ENCODE results near the gene DBH. TPM values are rescaled to one million over a fixed set of nuclear protein-coding genes. Genes with fewer than 3 reads are reported as not detected.
"Not testable (repeated sequence)": the region's sequence is repeated elsewhere in the genome, so short reads cannot be mapped to it uniquely, and the experiment has no call there.

The DBH gene
- total RNA-seq, 1 donor from 2014 or later = 1.8 TPM

DNA sequence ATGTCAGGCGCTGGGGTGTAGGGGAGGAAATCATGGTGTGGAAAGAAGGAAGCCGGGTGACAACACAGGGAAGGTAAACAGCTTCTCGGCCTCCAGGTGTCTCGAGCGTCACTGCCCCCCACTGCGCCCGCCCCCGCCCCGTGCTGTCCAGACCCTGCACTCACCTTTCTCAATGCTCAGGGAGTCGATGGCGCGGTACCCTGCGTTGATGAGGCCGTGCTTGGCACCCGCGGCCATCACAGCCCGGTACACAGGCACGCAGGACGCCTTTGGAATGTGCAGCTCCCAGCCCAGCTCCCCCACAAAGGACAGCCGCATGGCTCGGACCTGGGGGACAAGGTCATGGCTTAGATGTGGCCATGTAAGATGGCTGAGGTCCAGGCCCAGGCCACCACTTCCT is 35.2 kb downstream of the DBH start:
- peaks cover 3% of the 10 kb centered on the region for H3K4me1 Mint-ChIP-seq (ENCODE audit: low read depth, unreplicated experiment)
- peaks cover 8% of the 10 kb centered on the region for H3K27me3 Mint-ChIP-seq (ENCODE audit: unreplicated experiment)
- H3K9me3 Mint-ChIP-seq (ENCODE audit: unreplicated experiment) = peaks cover 4% of the 10 kb centered on the region
- H3K4me3 Mint-ChIP-seq (ENCODE audit: unreplicated experiment) = no peak overlapping the region
- H3K36me3 Mint-ChIP-seq (ENCODE audit: unreplicated experiment) = peaks cover 4% of the 10 kb centered on the region
- DNase-seq = no peak
- H3K27ac Mint-ChIP-seq (ENCODE audit: unreplicated experiment) = no peak overlapping the region
- TF ChIP-seq, protein P1, sequence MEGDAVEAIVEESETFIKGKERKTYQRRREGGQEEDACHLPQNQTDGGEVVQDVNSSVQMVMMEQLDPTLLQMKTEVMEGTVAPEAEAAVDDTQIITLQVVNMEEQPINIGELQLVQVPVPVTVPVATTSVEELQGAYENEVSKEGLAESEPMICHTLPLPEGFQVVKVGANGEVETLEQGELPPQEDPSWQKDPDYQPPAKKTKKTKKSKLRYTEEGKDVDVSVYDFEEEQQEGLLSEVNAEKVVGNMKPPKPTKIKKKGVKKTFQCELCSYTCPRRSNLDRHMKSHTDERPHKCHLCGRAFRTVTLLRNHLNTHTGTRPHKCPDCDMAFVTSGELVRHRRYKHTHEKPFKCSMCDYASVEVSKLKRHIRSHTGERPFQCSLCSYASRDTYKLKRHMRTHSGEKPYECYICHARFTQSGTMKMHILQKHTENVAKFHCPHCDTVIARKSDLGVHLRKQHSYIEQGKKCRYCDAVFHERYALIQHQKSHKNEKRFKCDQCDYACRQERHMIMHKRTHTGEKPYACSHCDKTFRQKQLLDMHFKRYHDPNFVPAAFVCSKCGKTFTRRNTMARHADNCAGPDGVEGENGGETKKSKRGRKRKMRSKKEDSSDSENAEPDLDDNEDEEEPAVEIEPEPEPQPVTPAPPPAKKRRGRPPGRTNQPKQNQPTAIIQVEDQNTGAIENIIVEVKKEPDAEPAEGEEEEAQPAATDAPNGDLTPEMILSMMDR (IDR thresholded peaks at IDR 0.05; ENCODE audit: partially characterized antibody, unreplicated experiment) = no peak

DNA sequence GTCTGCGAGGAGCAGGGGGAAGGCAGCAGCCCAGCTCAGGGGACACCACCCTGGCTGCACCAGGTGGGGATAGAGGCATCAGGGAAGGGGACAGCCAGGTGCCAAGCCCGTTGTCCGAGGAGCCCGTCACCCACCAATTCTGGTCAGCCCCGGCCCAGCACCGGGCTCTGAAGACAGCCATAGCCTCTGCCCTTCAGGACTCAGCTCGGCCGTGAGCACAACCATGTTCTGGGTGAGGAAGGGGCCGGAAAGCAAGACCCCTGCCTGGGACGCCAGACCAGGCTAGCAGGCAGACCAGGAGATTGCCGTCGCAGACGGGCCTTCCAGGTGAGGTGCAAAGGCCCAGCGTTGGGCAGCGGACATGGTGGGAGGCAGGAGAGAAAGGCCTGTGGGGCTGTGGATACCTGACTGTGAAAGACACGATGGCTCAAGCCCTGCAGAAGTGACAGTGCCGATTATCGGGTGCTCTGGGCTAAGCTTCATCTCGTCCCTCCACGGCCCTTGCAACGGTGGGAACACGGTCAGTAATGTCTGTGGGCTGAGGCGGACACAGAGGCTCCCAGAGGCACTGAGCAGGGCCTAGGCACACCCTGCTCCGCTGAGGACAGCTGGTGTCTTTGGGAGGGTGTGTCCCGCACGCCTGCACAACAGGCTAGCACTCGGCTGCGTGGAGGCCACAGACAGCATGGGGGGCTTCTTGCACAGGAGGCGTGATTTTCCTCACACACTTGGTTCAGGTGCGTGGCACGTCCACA is 36.5 kb downstream of the DBH start:
- Mint-ChIP-seq H3K36me3 (ENCODE audit: unreplicated experiment) (peaks cover 4% of the 10 kb centered on the region), H3K27me3 (ENCODE audit: unreplicated experiment) (peaks cover 5% of the 10 kb centered on the region), H3K9me3 (ENCODE audit: unreplicated experiment) (peaks cover 4% of the 10 kb centered on the region), H3K27ac (ENCODE audit: unreplicated experiment) (no peak overlapping the region), H3K4me3 (ENCODE audit: unreplicated experiment) (no peak overlapping the region), H3K4me1 (ENCODE audit: low read depth, unreplicated experiment) (no peaks in the 10 kb centered on the region)
- DNase-seq = no peak
- TF ChIP-seq, protein P1 (IDR thresholded peaks at IDR 0.05; ENCODE audit: partially characterized antibody, unreplicated experiment) = no peak

DNA sequence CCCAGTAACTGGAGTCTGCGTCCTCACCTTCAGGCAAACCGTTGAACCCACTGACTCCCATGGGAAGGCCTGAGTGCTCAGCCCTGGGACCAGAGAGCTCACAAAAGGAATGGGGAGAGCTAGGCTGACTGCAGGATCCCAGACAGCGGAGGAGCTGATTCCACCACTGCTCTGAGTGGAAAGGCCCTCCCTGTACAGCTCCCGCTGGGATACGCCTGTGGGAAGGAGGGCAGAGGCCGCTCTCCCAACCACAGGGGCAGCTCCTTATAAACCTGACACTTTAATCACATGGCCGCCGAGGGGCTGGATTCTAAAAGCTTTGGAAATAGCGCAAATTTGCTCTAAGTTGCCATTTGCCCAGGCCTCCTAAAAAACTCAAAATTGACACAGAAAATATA is 37.1 kb downstream of the DBH start:
- H3K27me3 Mint-ChIP-seq (ENCODE audit: unreplicated experiment) = peaks cover 5% of the 10 kb centered on the region
- peaks cover 4% of the 10 kb centered on the region for H3K36me3 Mint-ChIP-seq (ENCODE audit: unreplicated experiment)
- no peak for DNase-seq
- no peak overlapping the region for H3K27ac Mint-ChIP-seq (ENCODE audit: unreplicated experiment)
- H3K4me3 Mint-ChIP-seq (ENCODE audit: unreplicated experiment) = no peak overlapping the region
- H3K4me1 Mint-ChIP-seq (ENCODE audit: low read depth, unreplicated experiment) = no peaks in the 10 kb centered on the region
- H3K9me3 Mint-ChIP-seq (ENCODE audit: unreplicated experiment) = peaks cover 4% of the 10 kb centered on the region
- TF ChIP-seq, protein P1 (IDR thresholded peaks at IDR 0.05; ENCODE audit: partially characterized antibody, unreplicated experiment) = no peak

DNA sequence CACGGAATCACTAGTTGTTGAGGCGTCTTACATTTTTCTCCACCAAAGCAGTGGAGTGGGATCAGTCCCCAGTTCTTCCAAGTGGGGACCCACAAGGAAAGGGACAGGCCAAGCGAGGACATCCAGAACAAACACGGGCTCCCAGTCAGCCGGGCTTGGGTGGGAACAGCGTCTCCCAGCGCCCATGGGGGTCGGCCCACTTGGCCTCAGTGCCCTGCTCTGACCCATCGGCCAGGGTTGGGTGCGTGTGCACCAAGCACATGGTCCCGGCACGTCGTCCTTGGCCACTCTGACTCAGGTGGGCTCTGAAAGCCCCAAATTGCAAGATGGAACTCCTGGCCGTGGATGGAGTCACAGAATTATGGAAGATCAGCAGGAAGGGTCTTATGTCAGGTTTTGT is 37.9 kb downstream of the DBH start:
- no peak for DNase-seq
- Mint-ChIP-seq H3K4me1 (ENCODE audit: low read depth, unreplicated experiment) (peaks cover 5% of the 10 kb centered on the region), H3K36me3 (ENCODE audit: unreplicated experiment) (peaks cover 4% of the 10 kb centered on the region), H3K9me3 (ENCODE audit: unreplicated experiment) (peaks cover 4% of the 10 kb centered on the region), H3K4me3 (ENCODE audit: unreplicated experiment) (no peak overlapping the region), H3K27me3 (ENCODE audit: unreplicated experiment) (peaks cover 5% of the 10 kb centered on the region), H3K27ac (ENCODE audit: unreplicated experiment) (no peak overlapping the region)
- TF ChIP-seq, protein P1 (IDR thresholded peaks at IDR 0.05; ENCODE audit: partially characterized antibody, unreplicated experiment) = no peak

DNA sequence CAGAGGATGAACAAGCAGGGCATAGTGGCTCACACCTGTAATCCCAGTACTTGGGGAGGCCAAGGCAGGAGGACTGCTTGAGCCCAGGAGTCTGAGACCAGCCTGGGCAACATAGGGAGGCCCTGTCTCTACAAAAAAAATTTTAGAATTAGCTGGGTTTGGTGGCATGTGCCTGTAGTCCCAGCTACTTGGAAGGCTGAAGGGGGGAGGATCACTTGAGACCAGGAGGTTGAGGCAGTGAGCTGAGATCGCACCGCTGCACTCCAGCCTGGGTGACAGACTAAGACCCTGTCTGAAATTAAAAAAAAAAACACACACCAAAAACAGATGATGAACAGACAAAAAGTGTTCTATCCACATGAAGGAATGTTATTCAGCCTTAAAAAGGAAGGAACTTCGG is 39.6 kb downstream of the DBH start:
- H3K36me3 Mint-ChIP-seq (ENCODE audit: unreplicated experiment); DNase-seq; H3K27ac Mint-ChIP-seq (ENCODE audit: unreplicated experiment); H3K4me3 Mint-ChIP-seq (ENCODE audit: unreplicated experiment); H3K9me3 Mint-ChIP-seq (ENCODE audit: unreplicated experiment); H3K27me3 Mint-ChIP-seq (ENCODE audit: unreplicated experiment); H3K4me1 Mint-ChIP-seq (ENCODE audit: low read depth, unreplicated experiment): not testable (repeated sequence)

All from glutamatergic neuron (in vitro differentiated cells).